Memory B cell (primary cell): ENCODE data around the gene NKAIN4.

Experiments used
- ATAC-seq: fragments of 150-1000 bp; cut with Tn5 transposase; 2 replicates; pipeline ENCODE4 v1.10.0; 2021; ENCODE audit warnings: low read depth, mild to moderate bottlenecking, moderate library complexity
- DNase-seq, 2 donors: peaks; one replicate each; pipeline ENCODE4 v3.0.0; 2022; ENCODE audit warnings: low spot score in 2 of 2
- H3K27ac Mint-ChIP-seq: one replicate; pipeline ENCODE4 v1.8.0; 2022; ENCODE audit warnings: mild to moderate bottlenecking, moderate library complexity, mixed read lengths
- H3K27me3 Mint-ChIP-seq: one replicate; pipeline ENCODE4 v1.8.0; 2022; ENCODE audit warnings: mixed read lengths
- H3K36me3 Mint-ChIP-seq: one replicate; pipeline ENCODE4 v1.8.0; 2022; ENCODE audit warnings: mild to moderate bottlenecking, mixed read lengths
- H3K4me1 Mint-ChIP-seq: one replicate; pipeline ENCODE4 v1.8.0; 2022; ENCODE audit warnings: mixed read lengths
- H3K4me3 Mint-ChIP-seq: one replicate; pipeline ENCODE4 v1.8.0; 2022; ENCODE audit warnings: mild to moderate bottlenecking, moderate library complexity, mixed read lengths
- H3K9me3 Mint-ChIP-seq: one replicate; pipeline ENCODE4 v1.8.0; 2022; ENCODE audit warnings: mixed read lengths

The NKAIN4 gene

DNA sequence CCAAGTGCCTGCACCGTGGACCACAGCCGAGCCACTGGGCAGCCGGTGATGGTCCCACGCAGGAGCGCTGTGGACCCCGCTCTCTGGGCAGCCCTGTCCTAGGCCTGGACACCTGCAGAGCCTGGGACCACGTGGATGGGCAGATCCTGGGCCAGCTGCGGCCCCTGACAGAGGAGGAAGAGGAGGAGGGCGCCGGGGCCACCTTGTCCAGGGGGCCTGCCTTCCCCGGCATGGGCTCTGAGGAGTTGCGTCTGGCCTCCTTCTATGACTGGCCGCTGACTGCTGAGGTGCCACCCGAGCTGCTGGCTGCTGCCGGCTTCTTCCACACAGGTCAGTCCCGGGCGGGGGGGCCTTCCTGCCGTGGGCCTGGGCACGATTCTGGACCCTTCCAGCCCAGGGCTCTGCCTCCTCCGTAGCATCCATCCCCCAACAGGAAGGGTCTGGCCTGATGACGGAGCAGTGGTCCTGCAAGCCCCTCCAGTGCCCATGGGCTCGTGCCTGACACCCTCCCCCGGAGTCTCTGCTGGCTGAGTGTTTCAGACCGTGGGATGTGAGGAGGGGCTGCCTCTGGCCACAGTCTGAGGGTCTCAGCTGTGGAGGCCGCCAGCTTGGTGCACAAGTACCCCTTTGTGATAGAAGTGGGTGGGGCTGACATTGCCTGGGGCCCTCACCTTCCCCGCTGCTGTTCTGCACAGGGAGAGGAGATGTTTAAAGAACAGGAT, 18.0 kb downstream of the NKAIN4 start:
- H3K27me3 Mint-ChIP-seq = peaks cover 7% of the 10 kb centered on the region

DNA sequence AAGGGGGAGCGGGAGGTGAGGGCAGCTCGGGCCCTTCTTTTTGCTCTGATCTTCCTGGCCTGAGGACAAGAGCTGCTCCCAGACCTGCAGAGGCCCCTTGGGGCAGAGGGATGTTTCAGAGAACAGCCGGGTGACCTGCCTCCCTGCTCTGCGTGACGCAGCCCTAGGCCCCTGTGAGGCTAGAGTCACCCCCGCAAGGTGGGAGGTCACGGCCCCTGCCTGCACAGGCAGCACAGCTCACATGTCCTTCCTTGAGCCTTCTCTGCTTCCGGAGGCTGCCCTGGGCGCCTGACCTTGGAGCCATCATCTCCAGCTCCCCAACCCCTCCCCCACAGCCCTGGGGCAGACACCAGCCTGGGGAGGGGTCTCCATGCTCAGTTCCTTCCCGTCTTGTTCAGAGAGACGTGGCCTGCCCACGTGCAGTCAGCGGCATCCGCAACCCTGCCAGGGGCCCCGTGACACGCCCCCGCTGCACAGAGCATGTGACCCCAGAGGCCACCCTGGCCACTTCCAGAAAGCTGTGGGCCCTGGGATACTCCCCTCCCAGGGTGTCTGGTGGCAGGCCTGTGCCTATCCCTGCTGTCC, 18.8 kb downstream of the NKAIN4 start, which contains the start of gene BIRC7:
Gene BIRC7 (plus strand): TSS at position 507 of the 585 bp plus-strand sequence. CDS start 192 bp downstream, outside the sequence.
- peak within 1 kb of the TSS; percentile 32 for H3K4me3 Mint-ChIP-seq
- no peaks in the 10 kb centered on the region for H3K9me3 Mint-ChIP-seq
- H3K27ac Mint-ChIP-seq = no peak within 1 kb of the TSS
- H3K27me3 Mint-ChIP-seq = peaks cover 13% of the 10 kb centered on the region
- ATAC-seq = peak; percentile 37
- peaks cover 5% of the 10 kb centered on the region for H3K4me1 Mint-ChIP-seq
- DNase-seq = no peak
- H3K36me3 Mint-ChIP-seq = no peaks in the 10 kb centered on the region

More for the DNA sequence above, 18.0 kb downstream of the NKAIN4 start:
- Mint-ChIP-seq H3K9me3 (no peaks in the 10 kb centered on the region), H3K4me3 (no peak overlapping the region), H3K36me3 (no peaks in the 10 kb centered on the region), H3K4me1 (peaks cover 5% of the 10 kb centered on the region), H3K27ac (no peak overlapping the region)
- ATAC-seq = no peak
- DNase-seq = no peak

DNA sequence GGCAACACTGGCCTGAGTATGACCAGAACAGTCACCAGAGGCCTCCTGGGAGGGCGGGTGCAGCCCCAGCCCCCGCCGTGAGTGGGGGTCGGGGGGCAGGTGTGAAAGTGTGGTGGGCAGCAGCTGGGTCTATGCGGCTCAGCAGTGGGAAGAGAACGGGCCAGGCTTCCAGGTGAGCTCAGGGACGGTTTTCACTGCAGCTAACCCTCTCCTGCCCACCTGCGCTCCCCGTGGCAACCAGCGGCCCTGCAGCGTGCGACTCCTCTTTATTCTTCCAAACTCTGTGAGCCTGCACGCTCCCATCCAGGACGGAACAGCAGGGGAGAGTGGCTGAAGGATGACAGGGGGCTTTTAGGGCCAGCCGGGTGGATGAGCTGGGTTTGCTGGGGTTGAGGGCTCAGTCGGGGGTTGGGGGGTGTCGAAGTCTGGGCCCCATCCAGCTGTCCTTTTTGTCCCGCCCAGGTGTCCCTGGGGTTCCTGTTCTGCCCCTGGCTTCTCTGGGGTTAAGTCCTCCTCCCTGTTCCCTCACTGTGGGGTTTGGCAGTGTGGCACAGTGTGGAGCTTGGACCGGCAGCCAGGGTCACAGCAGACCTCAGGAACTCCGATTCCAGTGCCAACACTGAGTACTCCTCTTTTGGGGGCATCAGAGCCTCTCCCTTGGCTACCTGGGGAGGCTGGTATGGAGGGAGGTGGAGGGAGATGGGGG, 19.4 kb downstream of the NKAIN4 start:
- Mint-ChIP-seq H3K27ac (no peak overlapping the region), H3K27me3 (peaks cover 17% of the 10 kb centered on the region), H3K9me3 (no peaks in the 10 kb centered on the region), H3K4me3 (peak overlapping the region; percentile 32), H3K36me3 (no peaks in the 10 kb centered on the region), H3K4me1 (peaks cover 5% of the 10 kb centered on the region)
- DNase-seq (no peak), ATAC-seq (peak; percentile 54)

DNA sequence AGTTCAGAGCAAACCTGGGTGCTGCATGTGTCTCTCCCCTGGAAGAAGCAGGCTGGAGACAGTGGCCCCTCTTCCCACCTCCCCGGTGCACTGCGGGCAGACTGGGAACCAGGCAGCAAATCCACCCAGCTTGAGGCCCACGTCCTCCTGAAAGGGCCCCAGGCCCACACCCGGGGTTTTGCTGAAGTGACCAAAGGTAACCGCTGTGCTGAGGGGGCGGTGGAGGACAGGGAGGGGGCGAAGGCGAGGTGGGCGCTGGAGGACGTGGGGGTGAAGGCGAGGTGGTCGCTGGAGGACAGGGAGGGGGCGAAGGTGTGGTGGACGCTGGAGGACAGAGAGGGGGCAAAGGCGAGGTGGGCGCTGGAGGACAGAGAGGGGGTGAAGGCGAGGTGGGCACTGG, 20.3 kb downstream of the NKAIN4 start:
- peaks cover 5% of the 10 kb centered on the region for H3K4me1 Mint-ChIP-seq
- ATAC-seq (no peak), DNase-seq (no peak)
- H3K4me3 Mint-ChIP-seq = no peak overlapping the region
- H3K36me3 Mint-ChIP-seq = no peaks in the 10 kb centered on the region
- H3K9me3 Mint-ChIP-seq = no peaks in the 10 kb centered on the region
- no peak overlapping the region for H3K27ac Mint-ChIP-seq
- peaks cover 21% of the 10 kb centered on the region for H3K27me3 Mint-ChIP-seq

DNA sequence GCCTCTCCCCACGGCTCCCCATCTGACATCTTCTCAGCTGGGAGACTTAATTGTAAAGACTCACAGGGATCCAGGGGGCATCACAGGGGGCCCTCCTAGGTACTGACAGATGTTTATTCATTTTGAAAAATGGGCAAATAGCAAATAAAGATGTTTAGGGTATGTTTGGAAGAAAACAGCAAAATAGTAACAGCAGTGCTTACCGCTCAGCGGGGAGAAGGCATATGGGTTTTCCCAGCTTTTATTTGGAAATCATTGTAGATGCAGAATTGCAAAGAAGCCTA, 21.3 kb downstream of the NKAIN4 start:
- H3K9me3 Mint-ChIP-seq = no peaks in the 10 kb centered on the region
- no peaks in the 10 kb centered on the region for H3K36me3 Mint-ChIP-seq
- ATAC-seq (no peak), DNase-seq (no peak)
- H3K4me1 Mint-ChIP-seq = peaks cover 5% of the 10 kb centered on the region
- peaks cover 21% of the 10 kb centered on the region for H3K27me3 Mint-ChIP-seq
- no peak overlapping the region for H3K27ac Mint-ChIP-seq
- H3K4me3 Mint-ChIP-seq = no peak overlapping the region

DNA sequence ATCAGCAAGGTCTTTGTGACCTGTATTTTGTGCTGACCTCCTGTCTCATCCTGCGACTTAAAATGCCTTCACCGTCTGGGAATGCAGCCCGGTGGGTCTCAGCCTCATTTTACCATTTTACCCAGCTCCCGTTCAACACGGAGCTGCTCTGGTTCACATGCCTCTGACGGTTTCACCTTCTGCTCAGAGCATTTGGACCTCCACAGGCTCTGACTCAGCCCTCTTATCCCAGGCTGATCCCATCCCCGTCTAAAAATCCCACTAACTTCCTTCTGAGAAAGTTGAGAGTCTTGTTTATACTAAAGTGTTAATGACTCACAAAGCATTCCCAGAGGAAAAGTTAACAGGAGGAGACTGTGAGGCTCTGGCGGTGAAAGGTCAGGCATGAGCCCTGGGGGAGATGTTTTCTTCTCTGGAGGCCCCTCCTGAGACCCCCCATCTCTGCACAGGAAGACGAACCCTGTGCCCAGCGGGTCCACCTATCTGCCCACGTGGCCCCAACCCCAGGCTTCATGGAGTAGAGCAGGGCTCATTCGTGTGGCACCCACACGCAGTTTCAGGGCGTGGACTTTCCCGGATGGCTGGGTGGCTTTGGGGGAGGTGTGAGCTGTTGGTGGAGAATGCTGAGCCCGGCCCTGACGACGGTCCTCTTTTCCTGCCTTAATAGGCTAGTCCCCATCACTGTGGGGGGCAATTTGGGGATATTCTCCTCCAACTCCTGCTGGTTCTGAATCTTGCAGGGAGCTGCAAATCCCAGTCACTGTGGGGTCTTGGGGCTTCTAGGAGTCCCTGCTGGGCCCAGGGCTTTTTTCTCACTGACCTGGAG, 21.8 kb downstream of the NKAIN4 start:
- no peak for ATAC-seq
- Mint-ChIP-seq H3K36me3 (no peaks in the 10 kb centered on the region), H3K4me1 (peaks cover 5% of the 10 kb centered on the region), H3K9me3 (no peaks in the 10 kb centered on the region), H3K27me3 (peaks cover 21% of the 10 kb centered on the region), H3K27ac (no peak overlapping the region), H3K4me3 (no peak overlapping the region)
- no peak for DNase-seq

DNA sequence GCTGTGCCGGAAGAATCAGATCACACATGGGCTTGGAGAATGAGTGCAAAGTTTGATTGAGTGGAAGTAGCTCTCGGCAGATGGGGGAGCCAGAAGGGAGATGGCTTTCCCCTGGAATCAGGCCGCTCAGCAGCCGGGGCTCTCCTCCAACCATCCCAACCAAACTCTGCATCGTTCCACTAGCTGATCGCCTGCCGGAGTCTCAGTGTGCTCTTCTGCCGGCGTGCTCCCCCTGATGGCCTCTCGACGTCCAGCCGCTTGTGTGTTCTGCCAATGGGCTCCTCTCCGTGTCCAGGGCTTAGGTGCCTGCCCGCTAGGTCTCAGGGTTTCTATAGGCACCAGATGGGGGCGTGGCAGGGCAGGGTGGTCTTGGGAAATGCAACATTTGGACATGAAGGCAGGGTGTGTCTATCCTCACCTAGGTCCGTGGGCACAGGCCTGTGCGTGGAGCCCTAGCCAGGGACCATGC, 23.4 kb downstream of the NKAIN4 start:
- DNase-seq (no peak), ATAC-seq (no peak)
- Mint-ChIP-seq H3K9me3 (no peaks in the 10 kb centered on the region), H3K36me3 (no peaks in the 10 kb centered on the region), H3K27me3 (peaks cover 20% of the 10 kb centered on the region), H3K4me3 (no peak overlapping the region), H3K4me1 (peaks cover 5% of the 10 kb centered on the region), H3K27ac (no peak overlapping the region)

DNA sequence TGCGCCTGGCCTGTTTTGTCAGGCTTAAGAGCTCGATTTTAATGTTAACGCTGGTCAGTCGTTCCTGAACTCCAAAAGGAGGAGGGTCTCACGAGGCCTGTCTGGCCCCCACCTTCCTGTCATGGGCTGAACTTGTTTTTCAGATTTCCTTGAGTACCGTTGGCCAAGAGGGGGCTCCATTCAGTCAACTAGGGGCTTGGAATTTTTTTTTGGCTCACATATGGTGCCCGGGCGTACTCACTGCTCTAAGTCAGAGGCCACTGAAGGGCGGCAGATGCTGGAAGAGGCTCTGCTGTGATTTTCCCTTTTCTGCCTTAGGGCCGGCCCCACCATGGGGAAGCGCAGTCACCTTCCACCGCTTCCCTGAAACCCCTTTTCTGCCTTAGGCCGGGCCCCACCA, 25.5 kb downstream of the NKAIN4 start:
- H3K9me3 Mint-ChIP-seq = no peaks in the 10 kb centered on the region
- DNase-seq = no peak
- peaks cover 17% of the 10 kb centered on the region for H3K27me3 Mint-ChIP-seq
- no peak overlapping the region for H3K4me3 Mint-ChIP-seq
- no peak overlapping the region for H3K27ac Mint-ChIP-seq
- H3K36me3 Mint-ChIP-seq = no peaks in the 10 kb centered on the region
- no peak for ATAC-seq
- no peaks in the 10 kb centered on the region for H3K4me1 Mint-ChIP-seq

DNA sequence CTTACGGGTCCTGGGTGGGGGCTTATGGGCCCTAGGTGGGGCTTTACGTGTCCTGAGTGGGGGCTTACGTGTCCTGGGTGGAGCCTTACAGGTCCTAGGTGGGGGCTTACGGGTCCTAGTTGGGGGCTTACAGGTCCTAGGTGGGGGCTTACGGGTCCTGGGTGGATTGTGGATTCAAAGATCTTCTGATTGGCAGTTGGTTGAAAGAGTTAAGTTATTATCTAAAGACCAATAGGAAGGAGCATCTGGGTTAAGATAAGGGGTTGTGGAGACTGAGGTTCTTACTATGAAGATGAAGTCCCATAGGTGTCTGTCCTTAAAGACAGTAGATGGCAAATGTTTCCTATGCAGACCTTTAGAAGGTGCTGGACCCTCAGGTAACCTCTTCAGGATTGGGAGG, 27.0 kb downstream of the NKAIN4 start:
- DNase-seq = no peak
- ATAC-seq = no peak
- no peaks in the 10 kb centered on the region for H3K9me3 Mint-ChIP-seq

DNA sequence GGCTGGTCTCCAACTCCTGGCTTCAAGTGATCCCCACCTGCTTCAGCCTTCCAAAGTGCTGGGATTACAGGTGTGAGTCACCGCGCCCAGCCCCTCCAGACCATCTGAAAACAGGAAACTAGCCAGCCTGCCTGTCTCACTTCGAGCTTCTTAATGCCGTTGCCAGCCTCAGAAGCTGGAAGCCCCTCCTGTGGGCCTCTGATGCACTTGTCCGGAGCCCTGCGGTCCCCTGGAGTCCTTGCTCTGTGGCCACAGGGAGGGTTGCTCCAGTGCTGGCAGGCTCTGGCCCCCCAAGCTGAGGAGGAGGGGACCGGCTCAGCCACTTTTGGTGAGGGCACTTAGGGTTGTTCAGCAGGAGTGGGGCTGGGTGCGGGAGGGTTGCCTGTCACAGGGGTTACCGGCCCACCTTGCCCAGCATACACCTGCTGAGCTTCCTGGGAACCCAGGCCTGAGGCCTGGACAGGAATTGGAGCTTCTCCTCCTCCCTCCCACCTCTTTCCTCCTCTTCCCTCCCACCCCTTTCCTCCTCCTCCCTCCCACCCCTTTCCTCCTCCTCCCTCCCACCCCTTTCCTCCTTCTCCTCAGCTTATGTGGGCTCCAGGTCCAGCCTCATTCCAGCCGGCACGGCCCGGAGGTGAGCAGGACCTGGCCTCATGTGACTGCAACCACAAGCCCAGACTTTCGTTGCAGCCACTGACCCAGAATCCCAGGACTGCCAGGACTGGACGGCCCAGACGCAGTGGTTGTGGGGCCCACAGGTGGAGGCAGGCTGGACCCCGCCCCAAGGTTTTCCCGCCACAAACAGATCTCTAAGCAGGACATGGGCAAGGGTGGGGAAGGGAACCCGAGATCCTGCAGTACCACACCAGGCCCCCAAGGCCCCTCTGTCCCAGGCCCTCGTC, 28.0 kb downstream of the NKAIN4 start:
- Mint-ChIP-seq H3K27me3 (peaks cover 15% of the 10 kb centered on the region), H3K4me3 (no peak overlapping the region), H3K9me3 (no peaks in the 10 kb centered on the region), H3K4me1 (peaks cover 2% of the 10 kb centered on the region), H3K27ac (no peak overlapping the region), H3K36me3 (no peaks in the 10 kb centered on the region)
- ATAC-seq (no peak), DNase-seq (no peak)

More for the DNA sequence above, 27.0 kb downstream of the NKAIN4 start:
- H3K36me3 Mint-ChIP-seq = no peaks in the 10 kb centered on the region
- H3K4me3 Mint-ChIP-seq = no peak overlapping the region
- peaks cover 17% of the 10 kb centered on the region for H3K27me3 Mint-ChIP-seq
- peaks cover 2% of the 10 kb centered on the region for H3K4me1 Mint-ChIP-seq
- H3K27ac Mint-ChIP-seq = no peak overlapping the region

DNA sequence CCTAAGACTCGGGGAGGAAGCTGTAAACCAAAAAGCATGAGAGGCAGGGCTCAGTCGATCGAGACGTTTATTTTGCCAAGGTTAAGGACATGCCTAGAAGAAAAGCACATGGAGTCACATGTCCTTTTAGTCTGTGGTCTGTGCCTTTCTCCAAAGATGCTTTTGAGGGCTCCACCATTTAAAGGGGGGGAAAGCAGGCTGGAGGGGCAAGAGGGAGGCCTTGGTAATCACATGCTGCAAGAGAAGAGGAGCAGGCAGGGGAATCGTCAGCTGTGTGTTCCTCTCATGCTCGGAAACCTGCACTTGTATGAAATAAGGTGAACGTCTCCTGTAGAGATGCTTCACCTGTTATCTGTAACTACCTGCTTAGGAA, 29.2 kb downstream of the NKAIN4 start:
- Mint-ChIP-seq H3K9me3 (no peaks in the 10 kb centered on the region), H3K27me3 (peaks cover 14% of the 10 kb centered on the region), H3K27ac (no peak overlapping the region), H3K36me3 (no peaks in the 10 kb centered on the region), H3K4me1 (peaks cover 2% of the 10 kb centered on the region), H3K4me3 (no peak overlapping the region)
- ATAC-seq (no peak), DNase-seq (no peak)

DNA sequence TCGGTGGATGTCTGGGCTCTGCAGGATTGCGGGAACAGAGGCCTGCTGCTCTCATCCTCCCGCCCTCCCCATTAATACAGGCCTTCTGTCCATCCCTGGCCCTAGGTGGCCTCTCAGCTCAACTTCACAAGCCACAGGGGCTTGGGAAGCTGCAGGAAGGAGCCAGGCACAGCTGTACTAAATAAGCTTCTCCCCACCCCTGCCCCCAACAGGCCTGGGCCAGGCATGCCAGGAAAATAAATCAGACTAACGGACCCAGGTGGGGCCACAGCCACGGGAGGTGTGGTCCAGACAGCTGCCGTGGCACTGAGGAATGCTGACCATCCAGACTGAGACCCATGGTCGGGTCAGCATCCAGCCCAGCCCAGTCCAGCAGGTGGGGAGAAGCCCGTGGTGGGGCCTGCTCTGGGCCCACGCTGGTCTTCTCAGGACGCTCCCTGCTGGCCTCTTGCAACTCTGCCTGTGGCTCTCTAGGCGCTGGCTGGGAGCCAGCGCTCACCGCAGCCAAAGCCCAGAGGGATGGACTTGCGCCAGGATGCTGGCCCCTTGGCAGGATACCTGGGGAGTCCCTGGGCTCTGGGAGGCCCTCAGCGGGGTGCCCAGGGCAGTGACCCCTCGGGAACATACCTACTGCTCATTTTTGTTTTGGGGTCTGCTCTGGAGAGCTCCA, 29.7 kb downstream of the NKAIN4 start:
- H3K4me1 Mint-ChIP-seq = peaks cover 2% of the 10 kb centered on the region
- DNase-seq (no peak), ATAC-seq (no peak)
- peaks cover 15% of the 10 kb centered on the region for H3K27me3 Mint-ChIP-seq
- no peak overlapping the region for H3K4me3 Mint-ChIP-seq
- H3K27ac Mint-ChIP-seq = no peak overlapping the region
- no peaks in the 10 kb centered on the region for H3K9me3 Mint-ChIP-seq
- no peaks in the 10 kb centered on the region for H3K36me3 Mint-ChIP-seq

DNA sequence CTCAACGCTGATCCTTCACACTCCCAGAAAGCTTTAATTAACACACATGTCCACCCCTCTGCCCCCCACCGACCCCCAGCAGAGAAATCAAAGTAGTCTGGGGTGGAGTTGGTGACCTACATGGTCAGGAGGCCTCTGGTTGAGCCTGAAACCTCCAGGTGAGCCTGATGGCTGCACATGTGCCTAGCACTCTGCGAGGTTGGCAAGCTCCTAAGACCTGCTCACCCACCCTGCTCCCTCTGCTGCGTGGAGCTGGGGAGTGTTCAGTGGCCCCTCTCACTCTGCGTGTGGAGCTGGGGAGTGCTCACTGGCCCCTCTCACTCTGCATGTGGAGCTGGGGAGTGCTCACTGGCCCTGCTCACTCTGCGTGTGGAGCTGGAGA, 30.4 kb downstream of the NKAIN4 start:
- DNase-seq = no peak
- Mint-ChIP-seq H3K9me3 (no peaks in the 10 kb centered on the region), H3K36me3 (no peaks in the 10 kb centered on the region), H3K27ac (no peak overlapping the region), H3K4me1 (peaks cover 2% of the 10 kb centered on the region), H3K27me3 (peaks cover 9% of the 10 kb centered on the region), H3K4me3 (no peak overlapping the region)
- no peak for ATAC-seq
